Upper lobe of left lung (tissue), 6 donors: ENCODE data around the gene CSNK1G3. TPM values are rescaled to one million over a fixed set of nuclear protein-coding genes. Genes with fewer than 3 reads are reported as not detected.
"Not testable (repeated sequence)": the region's sequence is repeated elsewhere in the genome, so short reads cannot be mapped to it uniquely, and the experiment has no call there.

Experiments
- ATAC-seq, 2 donors: fragments of 200-7000 bp; cut with Tn5 transposase; one replicate each; pipeline ENCODE4 v1.9.1; 2022; ENCODE audit warnings: mild to moderate bottlenecking in 2 of 2, moderate library complexity in 2 of 2; ENCODE audit not compliant: low FRiP score in 2 of 2
- DNase-seq, 2 donors: peaks; one replicate each; pipeline ENCODE4 v3.0.0-alpha.2; 2019 to 2020
- H3K27ac ChIP-seq, 4 donors: fragments of 200-600 bp; sonication (generic); one replicate each; pipeline ENCODE4 v1.5.1; 2016 to 2019
- H3K27me3 ChIP-seq, 4 donors: fragments of 200-600 bp; sonication (generic); one replicate each; pipeline ENCODE4 v1.5.1; 2017 to 2019
- H3K36me3 ChIP-seq, 4 donors: fragments of 200-600 bp; sonication (generic); one replicate each; pipeline ENCODE4 v1.5.1; 2016 to 2019
- H3K4me1 ChIP-seq, 4 donors: fragments of 200-600 bp; sonication (generic); one replicate each; pipeline ENCODE4 v1.5.1; 2018 to 2019
- H3K4me3 ChIP-seq, 4 donors: fragments of 200-600 bp; sonication (generic); one replicate each; pipeline ENCODE4 v1.5.1; 2017 to 2019; ENCODE audit warnings: mild to moderate bottlenecking in 2 of 4, moderate library complexity in 1 of 4
- H3K9me3 ChIP-seq, 4 donors: fragments of 200-600 bp; sonication (generic); one replicate each; pipeline ENCODE4 v1.5.1; 2018 to 2019
- EP300 ChIP-seq, 4 donors: sonication (generic); formaldehyde crosslinking; IDR thresholded peaks; one replicate each; pipeline ENCODE4 v1.5.1; 2017; ENCODE audit warnings: antibody characterized with exemption in 4 of 4, control low read depth in 2 of 4
- POLR2A ChIP-seq, 4 donors: fragments of 450-650 bp; IDR thresholded peaks; one replicate each; pipeline ENCODE4 v1.5.1; 2016 to 2017; ENCODE audit warnings: antibody characterized with exemption in 4 of 4, mild to moderate bottlenecking in 2 of 4
- POLR2AphosphoS5 ChIP-seq, 2 donors: sonication (generic); formaldehyde crosslinking; IDR thresholded peaks; one replicate each; pipeline ENCODE4 v1.5.1; 2017; ENCODE audit warnings: antibody characterized with exemption in 2 of 2
- WGBS, 2 donors: methylation state at CpG; one replicate each; pipeline ENCODE4 v1.1.5; 2017 to 2018; 5-methylcytosine and 5-hydroxymethylcytosine counted together
- total RNA-seq, 6 donors: library from RNA; depleted of rRNA in 4 of 6; stranded (reverse); fragments of >200 nt in 4 of 6; gene quantifications; one replicate each; pipeline versions ENCODE4 v1.1.0 to v1.2.1, GENCODE V29; 2016 to 2021
- TF ChIP-seq, protein P1 (sequence below), 6 experiments: fragments of 450-650 bp in 4 of 6; fragments of 200-600 bp in 2 of 6; sonication (generic) in 2 of 6; IDR thresholded peaks; one replicate each; pipeline ENCODE4 v1.5.1; 2016 to 2019; ENCODE audit warnings: antibody characterized with exemption in 6 of 6
- donor health status: DM: no; HTN: no; CAD: no; lungs with moderate emphysema.
- donor health status: DM: no; HTN: yes; CAD: no; lungs with severe emphysema.

CSNK1G3 gene
- total RNA-seq, 6 donors from 2014 or later: 23.5 to 61.5 (median 34.5) TPM

DNA sequence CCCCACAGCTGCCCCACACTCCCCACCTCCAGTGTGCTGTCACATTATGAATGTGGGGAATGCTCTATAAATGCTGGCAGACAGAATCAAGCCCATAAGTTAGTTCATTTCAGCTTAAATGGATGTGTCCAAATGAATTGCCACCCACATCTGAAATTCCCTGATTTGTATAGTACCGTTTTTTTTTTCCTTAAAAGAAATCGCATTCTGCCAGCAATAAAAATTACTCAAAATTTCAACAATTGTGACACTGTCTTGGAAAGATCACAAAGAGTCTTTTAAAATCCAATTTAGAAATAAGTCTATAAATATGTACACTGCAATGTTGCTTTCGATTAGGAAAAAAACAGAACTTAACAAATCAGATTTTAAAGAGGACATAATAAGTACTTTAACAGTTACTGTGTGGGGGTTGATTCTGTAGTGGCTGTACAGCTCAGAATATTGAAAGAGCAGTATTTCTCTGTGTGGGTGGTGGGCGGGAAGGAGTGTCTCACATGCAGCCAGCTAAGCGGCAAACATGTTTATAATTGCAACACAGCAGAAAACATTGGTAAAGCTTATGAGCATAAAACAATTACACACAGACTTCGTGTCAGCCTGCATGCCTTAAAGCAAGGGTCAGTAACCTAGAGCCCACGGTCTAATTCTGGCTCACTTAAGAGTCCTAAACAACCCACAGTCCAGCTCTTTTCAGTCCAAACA lies 24.9 kb upstream of the CSNK1G3 start:
- peak in 1 of 2 donors; percentile 63 for ATAC-seq
- H3K27me3 ChIP-seq: no peaks in the 10 kb centered on the region
- DNase-seq: no peak
- no peak overlapping the region for H3K27ac ChIP-seq
- TF ChIP-seq, protein P1, sequence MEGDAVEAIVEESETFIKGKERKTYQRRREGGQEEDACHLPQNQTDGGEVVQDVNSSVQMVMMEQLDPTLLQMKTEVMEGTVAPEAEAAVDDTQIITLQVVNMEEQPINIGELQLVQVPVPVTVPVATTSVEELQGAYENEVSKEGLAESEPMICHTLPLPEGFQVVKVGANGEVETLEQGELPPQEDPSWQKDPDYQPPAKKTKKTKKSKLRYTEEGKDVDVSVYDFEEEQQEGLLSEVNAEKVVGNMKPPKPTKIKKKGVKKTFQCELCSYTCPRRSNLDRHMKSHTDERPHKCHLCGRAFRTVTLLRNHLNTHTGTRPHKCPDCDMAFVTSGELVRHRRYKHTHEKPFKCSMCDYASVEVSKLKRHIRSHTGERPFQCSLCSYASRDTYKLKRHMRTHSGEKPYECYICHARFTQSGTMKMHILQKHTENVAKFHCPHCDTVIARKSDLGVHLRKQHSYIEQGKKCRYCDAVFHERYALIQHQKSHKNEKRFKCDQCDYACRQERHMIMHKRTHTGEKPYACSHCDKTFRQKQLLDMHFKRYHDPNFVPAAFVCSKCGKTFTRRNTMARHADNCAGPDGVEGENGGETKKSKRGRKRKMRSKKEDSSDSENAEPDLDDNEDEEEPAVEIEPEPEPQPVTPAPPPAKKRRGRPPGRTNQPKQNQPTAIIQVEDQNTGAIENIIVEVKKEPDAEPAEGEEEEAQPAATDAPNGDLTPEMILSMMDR (IDR thresholded peaks at IDR 0.05): no peak
- no peak for TF ChIP-seq POLR2AphosphoS5 (IDR thresholded peaks at IDR 0.05)
- no peak for TF ChIP-seq EP300 (IDR thresholded peaks at IDR 0.05)
- no peak for TF ChIP-seq POLR2A (IDR thresholded peaks at IDR 0.05)
- WGBS, 2 donors: 66 to 67% methylated on average over 7 of the region's 7 CpGs
- H3K4me1 ChIP-seq: no peaks in the 10 kb centered on the region
- H3K4me3 ChIP-seq: no peak overlapping the region
- H3K36me3 ChIP-seq: no peaks in the 10 kb centered on the region
- no peaks in the 10 kb centered on the region for H3K9me3 ChIP-seq

DNA sequence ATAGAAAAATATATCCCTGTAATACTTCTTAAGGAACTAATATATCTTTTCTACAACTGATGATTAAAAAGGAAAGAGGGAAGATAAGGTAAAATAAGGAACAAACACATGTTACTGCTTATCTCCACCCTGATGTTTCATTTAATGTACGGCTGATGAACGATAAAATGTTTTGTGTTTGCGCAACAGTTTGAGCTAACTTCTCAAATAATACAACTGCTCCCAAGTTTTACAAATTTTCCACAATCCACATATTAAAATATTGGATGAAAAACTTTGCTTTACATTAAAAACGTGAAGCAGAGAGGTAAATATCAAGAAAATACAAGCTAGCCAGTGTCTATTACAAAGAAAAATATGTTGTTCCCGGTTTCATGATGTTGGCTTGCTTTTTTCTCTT lies 21.0 kb upstream of the CSNK1G3 start:
- no peak for ATAC-seq
- 81 to 85% methylated on average over 5 of the region's 5 CpGs for WGBS, 2 donors
- H3K27ac ChIP-seq: no peak overlapping the region

DNA sequence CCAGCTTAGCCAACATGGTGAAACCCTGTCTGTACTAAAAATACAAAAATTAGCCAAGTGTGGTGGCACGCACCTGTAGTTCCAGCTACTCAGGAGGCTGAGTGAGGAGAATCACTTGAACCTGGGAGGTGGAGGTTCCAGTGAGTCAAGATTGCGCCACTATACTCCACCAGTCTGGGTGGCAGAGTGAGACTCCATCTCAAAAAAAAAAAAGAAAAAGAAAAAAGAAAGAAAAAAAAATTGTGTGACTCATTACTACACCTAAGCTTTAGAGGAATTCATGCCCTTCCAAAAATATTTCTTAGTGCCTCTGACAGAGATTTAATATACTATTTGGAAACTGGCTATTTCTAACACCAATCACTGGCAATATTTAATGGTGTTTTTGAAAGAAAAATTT lies 16.8 kb upstream of the CSNK1G3 start:
- not testable (repeated sequence) for H3K9me3 ChIP-seq, H3K36me3 ChIP-seq, ATAC-seq, H3K4me1 ChIP-seq, H3K27me3 ChIP-seq, DNase-seq, H3K4me3 ChIP-seq, H3K27ac ChIP-seq
- WGBS, 2 donors: 87 to 98% methylated on average over 2 of the region's 2 CpGs

More for the DNA sequence above, 21.0 kb upstream of the CSNK1G3 start:
- no peaks in the 10 kb centered on the region for H3K36me3 ChIP-seq
- TF ChIP-seq POLR2A (IDR thresholded peaks at IDR 0.05) (no peak), EP300 (IDR thresholded peaks at IDR 0.05) (no peak), POLR2AphosphoS5 (IDR thresholded peaks at IDR 0.05) (no peak)
- TF ChIP-seq, protein P1 (IDR thresholded peaks at IDR 0.05): no peak
- H3K4me3 ChIP-seq: no peak overlapping the region
- H3K4me1 ChIP-seq: no peaks in the 10 kb centered on the region
- H3K9me3 ChIP-seq: no peaks in the 10 kb centered on the region
- DNase-seq: no peak
- H3K27me3 ChIP-seq: no peaks in the 10 kb centered on the region

DNA sequence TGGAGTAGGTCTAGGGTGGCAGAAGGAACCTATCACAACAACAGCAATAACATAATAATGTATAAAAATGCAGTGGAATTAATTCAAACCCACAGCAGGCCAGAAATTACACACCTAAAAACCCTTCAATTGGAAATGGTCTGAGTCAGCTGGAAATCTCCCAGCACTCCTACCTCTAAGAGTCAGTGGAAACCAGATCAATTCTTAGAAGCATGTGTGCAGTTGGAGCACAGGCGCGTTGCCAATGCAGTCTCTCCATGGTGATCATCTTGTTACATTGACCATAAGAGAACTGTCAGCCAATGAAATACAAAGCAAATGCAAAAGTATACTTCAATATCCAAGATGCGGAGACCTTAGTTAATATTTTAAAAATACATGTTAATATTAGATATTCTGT lies 15.1 kb upstream of the CSNK1G3 start:
- H3K4me1 ChIP-seq: no peaks in the 10 kb centered on the region
- H3K36me3 ChIP-seq: no peaks in the 10 kb centered on the region
- no peaks in the 10 kb centered on the region for H3K9me3 ChIP-seq
- DNase-seq (no peak), ATAC-seq (peak in 1 of 2 donors; percentile 31)
- 74 to 90% methylated on average over 3 of the region's 3 CpGs for WGBS, 2 donors
- no peaks in the 10 kb centered on the region for H3K27me3 ChIP-seq
- TF ChIP-seq POLR2AphosphoS5 (IDR thresholded peaks at IDR 0.05) (no peak), EP300 (IDR thresholded peaks at IDR 0.05) (no peak), POLR2A (IDR thresholded peaks at IDR 0.05) (no peak)
- TF ChIP-seq, protein P1 (IDR thresholded peaks at IDR 0.05): no peak
- H3K27ac ChIP-seq: no peak overlapping the region
- H3K4me3 ChIP-seq: no peak overlapping the region

DNA sequence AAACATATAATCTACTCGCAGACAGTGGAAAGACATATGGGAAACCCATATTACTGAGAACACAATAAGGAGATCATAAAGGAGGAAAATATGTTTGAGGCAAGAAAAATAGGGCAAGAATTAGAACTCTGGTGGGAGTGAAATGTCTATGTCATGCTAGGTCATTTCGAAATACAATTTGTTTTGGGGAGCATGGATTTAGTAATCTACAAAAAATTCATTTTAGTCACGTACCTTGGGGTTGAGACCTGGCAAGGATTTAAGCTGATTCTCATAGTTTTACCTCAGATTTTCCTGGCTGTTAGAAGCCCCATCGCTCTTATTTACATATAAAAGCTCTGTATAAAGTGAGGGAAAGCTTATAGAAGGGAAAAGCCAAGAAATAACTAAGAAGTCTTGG lies 11.5 kb upstream of the CSNK1G3 start:
- H3K4me1 ChIP-seq: no peaks in the 10 kb centered on the region
- no peak overlapping the region for H3K4me3 ChIP-seq
- H3K27ac ChIP-seq: no peak overlapping the region
- H3K9me3 ChIP-seq: no peaks in the 10 kb centered on the region
- H3K27me3 ChIP-seq: no peaks in the 10 kb centered on the region
- 90 to 93% methylated on average over 4 of the region's 4 CpGs for WGBS, 2 donors
- no peak for TF ChIP-seq POLR2AphosphoS5 (IDR thresholded peaks at IDR 0.05)
- TF ChIP-seq EP300 (IDR thresholded peaks at IDR 0.05): no peak
- TF ChIP-seq POLR2A (IDR thresholded peaks at IDR 0.05): no peak
- TF ChIP-seq, protein P1 (IDR thresholded peaks at IDR 0.05): no peak
- no peak for DNase-seq
- no peak for ATAC-seq
- H3K36me3 ChIP-seq: no peaks in the 10 kb centered on the region
